Measurements from ENCODE around the gene NCK2.

NCK2 gene

DNA sequence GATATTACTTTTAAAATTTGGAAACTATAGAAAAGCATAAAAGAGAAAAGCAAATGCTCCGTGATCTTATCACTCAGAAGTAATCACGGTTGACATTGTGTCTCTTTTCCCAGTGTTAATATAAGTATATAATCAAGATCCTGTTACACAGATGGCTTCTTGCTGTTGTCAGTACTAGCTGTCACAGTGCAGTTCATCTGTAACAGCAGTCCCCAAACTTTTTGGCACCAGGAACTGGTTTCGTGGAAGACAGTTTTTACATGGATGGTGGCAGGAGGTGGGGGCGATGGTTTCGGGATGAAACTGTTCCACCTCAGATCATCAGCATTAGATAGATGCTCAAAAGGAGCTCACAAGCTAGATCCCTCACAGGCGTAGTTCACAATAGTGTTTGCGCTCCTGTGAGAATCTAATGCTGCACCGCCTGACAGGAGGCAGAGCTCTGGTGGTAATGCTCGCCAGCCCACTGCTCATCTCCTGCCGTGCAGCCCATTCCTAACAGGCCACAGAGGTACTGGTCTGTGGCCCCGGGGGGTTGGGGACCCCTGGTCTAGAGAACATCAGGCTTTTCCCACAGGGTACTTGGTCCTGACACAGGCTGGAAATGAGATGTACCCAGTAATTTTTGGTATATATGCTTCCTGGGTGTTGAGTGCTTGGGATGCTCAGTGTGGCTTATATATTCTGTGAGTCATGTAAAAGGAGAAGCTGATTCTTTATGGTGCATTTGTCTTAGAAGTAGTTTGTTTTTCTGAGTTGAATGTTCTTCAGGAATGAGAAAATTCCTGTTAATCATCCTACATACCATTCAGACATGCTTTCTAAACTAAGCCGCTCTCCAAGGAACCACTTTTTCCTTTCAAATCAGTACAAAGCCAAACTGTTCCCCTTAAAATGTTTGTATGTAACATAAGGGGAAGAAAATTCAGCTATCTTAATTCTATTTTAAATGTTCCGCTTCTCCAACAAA lies 121.8 kb downstream of the NCK2 start:
- Histone ChIP-seq H3K79me2 (ENCODE audit: low read length) (peaks cover 95% of the 10 kb centered on the region), H3K9me2 (replicated peaks; ENCODE audit: insufficient read depth, low read length) (no peaks in the 10 kb centered on the region), H3K4me2 (ENCODE audit: low read depth, low read length) (no peak overlapping the region), H3K36me3 (replicated peaks; ENCODE audit: insufficient read depth, low read length) (no peaks in the 10 kb centered on the region), H4K20me1 (ENCODE audit: insufficient read depth, low read length) (peaks cover 30% of the 10 kb centered on the region; the same call in 1 of the 2 replicates), H3K9ac (ENCODE audit: low read length) (no peak overlapping the region), H3K4me1 (ENCODE audit: low read length) (no peaks in the 10 kb centered on the region), H3K9me3 (replicated peaks; ENCODE audit: insufficient read depth, low read length) (no peaks in the 10 kb centered on the region), H2AFZ (ENCODE audit: low read length) (no peak overlapping the region), H3K27ac (ENCODE audit: low read length) (no peak overlapping the region), H3K27me3 (replicated peaks; ENCODE audit: insufficient read depth, low read length) (no peaks in the 10 kb centered on the region), H3F3A (ENCODE audit: insufficient read depth, low read length) (no peaks in the 10 kb centered on the region), H3K4me3 (ENCODE audit: low read length) (no peak overlapping the region)
- DNase-seq, result no peak
- TF ChIP-seq CTCF (IDR thresholded peaks at IDR 0.05; ENCODE audit: low read length), result no peak
- TF ChIP-seq EZH2phosphoT487 (IDR thresholded peaks at IDR 0.05; ENCODE audit: low read length), result no peak
- TF ChIP-seq EZH2 (optimal IDR thresholded peaks at IDR 0.05; ENCODE audit: low read depth, low read length), result no peak

DNA sequence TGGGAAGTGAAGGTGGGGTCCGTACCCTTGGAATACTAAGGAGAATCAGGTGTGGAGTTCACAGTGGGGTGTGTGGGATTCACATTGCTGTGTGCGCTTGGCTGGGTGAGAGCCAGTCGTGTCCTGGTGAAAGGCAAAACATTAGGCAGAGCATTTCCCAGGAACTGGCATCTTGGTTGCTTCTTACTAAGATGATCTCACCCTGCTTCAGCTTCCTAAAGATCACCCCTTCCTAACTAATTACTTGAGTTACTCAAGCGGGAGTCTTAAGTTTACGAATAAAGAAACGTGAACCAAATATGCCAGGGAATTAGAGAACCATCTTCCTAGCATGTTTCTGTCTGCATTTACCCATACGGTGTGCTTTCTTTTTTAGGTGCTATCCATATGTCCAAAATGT lies 122.9 kb downstream of the NCK2 start:
- no peaks in the 10 kb centered on the region for H3K9me3 ChIP-seq (replicated peaks; ENCODE audit: insufficient read depth, low read length)
- H3K9ac ChIP-seq (ENCODE audit: low read length), result no peak overlapping the region
- H3K4me1 ChIP-seq (ENCODE audit: low read length), result no peaks in the 10 kb centered on the region
- peaks cover 98% of the 10 kb centered on the region for H3K79me2 ChIP-seq (ENCODE audit: low read length)
- H3K27ac ChIP-seq (ENCODE audit: low read length), result no peak overlapping the region
- no peak overlapping the region for H2AFZ ChIP-seq (ENCODE audit: low read length)
- H3F3A ChIP-seq (ENCODE audit: insufficient read depth, low read length), result no peaks in the 10 kb centered on the region
- no peaks in the 10 kb centered on the region for H3K36me3 ChIP-seq (replicated peaks; ENCODE audit: insufficient read depth, low read length)
- TF ChIP-seq EZH2 (optimal IDR thresholded peaks at IDR 0.05; ENCODE audit: low read depth, low read length) (no peak), CTCF (IDR thresholded peaks at IDR 0.05; ENCODE audit: low read length) (no peak), EZH2phosphoT487 (IDR thresholded peaks at IDR 0.05; ENCODE audit: low read length) (no peak)
- no peak for DNase-seq
- peaks cover 28% of the 10 kb centered on the region; the same call in 1 of the 2 replicates for H4K20me1 ChIP-seq (ENCODE audit: insufficient read depth, low read length)
- H3K27me3 ChIP-seq (replicated peaks; ENCODE audit: insufficient read depth, low read length), result no peaks in the 10 kb centered on the region
- no peak overlapping the region for H3K4me2 ChIP-seq (ENCODE audit: low read depth, low read length)
- no peaks in the 10 kb centered on the region for H3K9me2 ChIP-seq (replicated peaks; ENCODE audit: insufficient read depth, low read length)
- no peak overlapping the region for H3K4me3 ChIP-seq (ENCODE audit: low read length)

GRCh38 chr2:105868060-105868459 lies 123.3 kb downstream of the NCK2 start:
- H3K36me3 ChIP-seq (replicated peaks; ENCODE audit: insufficient read depth, low read length), result no peaks in the 10 kb centered on the region
- no peaks in the 10 kb centered on the region for H3K27me3 ChIP-seq (replicated peaks; ENCODE audit: insufficient read depth, low read length)
- TF ChIP-seq EZH2 (optimal IDR thresholded peaks at IDR 0.05; ENCODE audit: low read depth, low read length), result no peak
- TF ChIP-seq CTCF (IDR thresholded peaks at IDR 0.05; ENCODE audit: low read length), result no peak
- no peak for TF ChIP-seq EZH2phosphoT487 (IDR thresholded peaks at IDR 0.05; ENCODE audit: low read length)
- H3K79me2 ChIP-seq (ENCODE audit: low read length), result peaks cover 98% of the 10 kb centered on the region
- no peak overlapping the region for H3K9ac ChIP-seq (ENCODE audit: low read length)
- H3K9me3 ChIP-seq (replicated peaks; ENCODE audit: insufficient read depth, low read length), result no peaks in the 10 kb centered on the region
- H3K27ac ChIP-seq (ENCODE audit: low read length), result no peak overlapping the region
- H3K4me1 ChIP-seq (ENCODE audit: low read length), result no peaks in the 10 kb centered on the region
- no peak overlapping the region for H3K4me3 ChIP-seq (ENCODE audit: low read length)
- no peaks in the 10 kb centered on the region for H3F3A ChIP-seq (ENCODE audit: insufficient read depth, low read length)
- no peak overlapping the region for H3K4me2 ChIP-seq (ENCODE audit: low read depth, low read length)
- no peak for DNase-seq
- H2AFZ ChIP-seq (ENCODE audit: low read length), result no peak overlapping the region
- H3K9me2 ChIP-seq (replicated peaks; ENCODE audit: insufficient read depth, low read length), result no peaks in the 10 kb centered on the region
- H4K20me1 ChIP-seq (ENCODE audit: insufficient read depth, low read length), result peaks cover 26% of the 10 kb centered on the region; the same call in 1 of the 2 replicates

Measured in MM.1S (cell line).